NCI-H2081 (cell line): ENCODE data around the gene METTL16.
"Not testable (repeated sequence)": the region's sequence is repeated elsewhere in the genome, so short reads cannot be mapped to it uniquely, and the experiment has no call there.

Experiments used
- DNase-seq, 2 experiments: peaks; one replicate each; lab custom pipeline; 2025; lab: John Stamatoyannopoulos, UW

Gene METTL16, protein sequence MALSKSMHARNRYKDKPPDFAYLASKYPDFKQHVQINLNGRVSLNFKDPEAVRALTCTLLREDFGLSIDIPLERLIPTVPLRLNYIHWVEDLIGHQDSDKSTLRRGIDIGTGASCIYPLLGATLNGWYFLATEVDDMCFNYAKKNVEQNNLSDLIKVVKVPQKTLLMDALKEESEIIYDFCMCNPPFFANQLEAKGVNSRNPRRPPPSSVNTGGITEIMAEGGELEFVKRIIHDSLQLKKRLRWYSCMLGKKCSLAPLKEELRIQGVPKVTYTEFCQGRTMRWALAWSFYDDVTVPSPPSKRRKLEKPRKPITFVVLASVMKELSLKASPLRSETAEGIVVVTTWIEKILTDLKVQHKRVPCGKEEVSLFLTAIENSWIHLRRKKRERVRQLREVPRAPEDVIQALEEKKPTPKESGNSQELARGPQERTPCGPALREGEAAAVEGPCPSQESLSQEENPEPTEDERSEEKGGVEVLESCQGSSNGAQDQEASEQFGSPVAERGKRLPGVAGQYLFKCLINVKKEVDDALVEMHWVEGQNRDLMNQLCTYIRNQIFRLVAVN

DNA sequence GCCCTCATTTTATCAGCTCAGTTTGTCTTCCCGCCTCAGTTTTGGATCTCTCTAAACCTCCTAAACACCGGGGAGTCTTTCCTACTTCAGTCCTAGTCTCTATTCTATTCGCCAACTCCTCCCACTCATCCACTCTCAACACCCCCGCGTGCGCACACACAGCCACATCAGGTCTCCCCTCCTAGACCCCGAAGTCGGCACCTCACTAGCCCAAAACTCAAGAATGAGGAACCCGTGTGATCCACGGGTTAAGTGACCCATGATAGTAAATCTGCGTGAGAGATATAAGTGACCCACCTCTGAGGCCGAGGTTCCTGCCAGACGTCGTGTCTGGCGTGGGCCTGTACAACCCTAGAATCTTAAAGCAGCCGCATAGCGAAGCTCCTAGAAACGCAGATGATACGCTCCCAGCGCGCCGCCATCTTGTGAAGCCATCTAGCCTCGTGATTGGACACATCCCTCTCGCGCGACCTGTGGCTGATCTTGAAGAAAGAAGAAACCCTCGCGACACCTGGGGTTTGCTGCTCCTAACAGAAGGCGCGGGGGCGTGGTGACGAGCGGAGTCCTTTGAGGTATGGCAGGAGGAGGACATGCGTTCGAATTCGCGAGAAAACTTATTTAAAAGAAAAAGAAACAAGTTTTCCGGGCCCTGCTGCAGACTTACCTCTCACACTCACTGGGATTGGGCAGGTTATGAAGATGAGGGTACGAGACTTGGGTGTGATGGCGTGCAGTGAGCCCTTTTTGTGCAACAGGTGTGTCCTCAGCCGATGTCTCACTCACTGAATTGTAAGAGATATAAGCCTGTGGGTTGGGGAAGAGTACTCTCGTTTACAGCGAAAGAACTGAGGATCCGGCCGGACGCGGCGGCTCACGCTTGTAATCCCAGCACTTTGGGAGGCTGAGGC lies at the start of gene METTL16:
METTL16 (minus strand) TSS at position 427 of the 908 bp plus-strand sequence. CDS start 9,557 bp downstream, outside the sequence.
- peak; percentile 96 to 97 for DNase-seq

DNA sequence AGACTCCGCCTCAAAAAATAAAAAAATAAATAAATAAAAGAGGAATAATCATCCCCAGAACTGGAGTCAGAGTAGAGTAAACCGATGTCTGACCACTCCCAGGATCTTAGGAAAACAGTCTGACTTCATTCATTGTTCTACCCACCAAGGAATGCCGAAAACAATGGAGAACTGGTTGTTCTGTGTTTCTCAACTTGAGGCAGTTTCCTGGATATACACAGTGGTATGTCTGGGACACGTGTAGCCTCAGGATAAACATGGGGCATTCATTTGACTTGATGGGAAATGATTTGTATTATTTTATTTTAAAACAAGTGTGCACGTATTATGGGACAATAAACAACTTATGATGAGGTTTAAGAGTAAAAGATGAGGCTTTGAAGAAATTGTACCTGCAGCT lies 49.0 kb upstream of the METTL16 start:
- DNase-seq = no peak

DNA sequence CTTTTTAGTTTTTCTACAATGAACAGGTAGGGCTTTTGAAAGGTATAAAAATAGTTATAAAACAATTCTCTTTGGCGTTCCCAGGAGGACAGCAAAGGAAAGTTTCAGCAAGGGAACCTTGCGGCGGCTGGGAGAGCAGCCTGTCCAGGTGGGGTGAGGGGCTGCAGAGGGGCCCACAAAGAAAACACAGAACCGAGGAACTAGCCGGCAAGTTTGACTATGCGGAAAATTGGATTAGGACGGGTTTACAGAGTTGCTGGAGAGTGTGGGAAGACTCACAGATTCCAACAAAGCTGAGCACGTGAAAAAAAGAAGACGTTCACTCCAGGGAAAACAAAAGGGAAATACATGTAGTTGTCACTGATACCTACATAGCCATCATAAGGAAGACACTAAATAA lies 40.2 kb upstream of the METTL16 start:
- DNase-seq = no peak

DNA sequence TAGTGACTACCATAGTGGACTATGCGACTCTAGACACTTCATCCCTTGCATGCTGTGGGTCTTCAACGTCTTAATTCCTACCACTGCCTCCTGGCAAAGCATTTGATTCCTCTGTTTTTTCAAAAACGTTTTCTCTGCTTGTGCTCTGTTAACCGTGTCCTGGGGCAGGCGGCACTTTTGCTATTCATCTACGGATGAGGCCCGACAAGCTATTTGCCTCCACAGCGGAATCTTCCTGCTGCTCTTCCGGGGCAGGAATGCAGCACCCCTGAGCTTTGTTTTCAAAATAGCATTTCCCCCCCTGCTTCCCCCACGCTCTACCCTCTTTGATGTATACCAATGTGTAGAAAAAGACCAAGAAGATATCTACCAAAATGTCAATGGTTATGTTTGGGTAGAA lies 39.8 kb upstream of the METTL16 start:
- DNase-seq = no peak

DNA sequence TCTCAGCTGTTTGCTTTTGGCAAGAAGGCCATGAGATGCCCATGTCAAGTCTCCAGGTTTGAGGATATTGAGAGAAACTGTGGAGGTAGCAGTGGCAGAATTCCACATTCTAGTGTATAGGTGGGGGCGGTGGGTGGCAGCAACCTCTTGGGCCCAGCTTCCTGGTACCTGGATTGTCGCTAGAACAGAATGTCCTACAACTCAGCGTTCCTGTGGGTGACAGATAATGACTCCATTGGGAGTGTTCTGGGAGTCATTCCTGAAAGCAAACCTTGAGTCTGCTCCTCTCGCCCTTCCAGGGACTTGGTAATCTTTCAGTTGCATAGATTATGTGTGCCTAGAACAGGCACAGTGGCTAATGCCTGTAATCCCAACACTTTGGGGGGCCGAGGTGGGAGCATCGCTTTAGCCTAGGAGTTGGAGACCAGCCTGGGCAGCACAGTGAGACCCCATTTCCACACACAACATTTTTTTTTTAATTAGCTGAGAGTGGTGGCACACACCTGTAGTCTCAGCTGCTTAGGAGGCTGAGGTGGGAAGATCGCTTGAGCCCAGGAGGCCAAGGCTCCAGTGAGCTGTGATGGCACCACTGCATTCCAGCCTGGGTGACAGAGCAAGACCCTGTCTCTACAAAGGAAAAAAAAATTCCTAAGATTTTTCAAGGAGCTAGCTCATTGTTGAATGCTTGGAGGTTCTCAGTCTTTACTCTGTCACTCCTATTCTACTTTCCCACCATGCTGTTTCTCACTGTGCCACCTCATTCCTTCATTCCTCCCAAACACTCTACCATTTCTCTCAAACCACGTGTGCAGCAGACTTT lies 37.9 kb upstream of the METTL16 start:
- DNase-seq = no peak

DNA sequence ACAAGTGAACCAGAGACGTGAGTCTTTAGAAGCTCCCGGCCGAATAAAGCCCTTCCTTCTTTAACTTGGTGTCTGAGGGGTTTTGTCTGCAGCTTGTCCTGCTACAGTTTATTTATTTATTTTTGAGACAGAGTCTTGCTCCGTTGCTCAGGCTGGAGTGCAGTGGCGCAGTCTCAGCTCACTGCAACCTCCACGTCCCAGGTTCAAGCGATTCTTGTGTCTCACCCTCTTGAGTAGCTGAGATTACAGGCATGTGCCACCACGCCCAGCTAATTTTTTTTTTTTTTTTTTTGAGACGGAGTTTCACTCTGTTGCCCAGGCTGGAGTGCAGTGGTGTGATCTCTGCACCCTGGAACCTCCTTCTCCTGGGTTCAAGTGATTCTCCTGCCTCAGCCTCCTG lies 36.3 kb upstream of the METTL16 start:
- DNase-seq = not testable (repeated sequence)

DNA sequence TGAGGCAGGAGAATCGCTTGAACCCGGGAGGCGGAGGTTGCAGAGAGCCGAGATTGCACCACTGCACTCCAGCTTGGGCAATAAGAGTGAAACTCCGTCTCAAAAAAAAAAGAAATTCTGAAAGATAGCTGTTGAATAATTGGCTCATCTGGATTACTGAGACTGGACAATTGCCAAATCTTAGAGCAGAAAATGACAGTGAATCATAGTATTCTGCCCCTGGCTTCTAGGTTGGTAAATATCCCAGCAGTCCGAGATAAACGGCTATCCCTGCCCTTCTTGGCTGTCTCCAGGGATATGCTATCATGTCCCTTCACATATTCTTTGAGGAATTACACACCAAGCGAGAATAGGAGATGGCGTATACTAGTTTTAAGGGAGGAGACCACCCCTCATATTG lies 35.5 kb upstream of the METTL16 start:
- peak in 1 of 2 experiments; percentile 10 for DNase-seq

DNA sequence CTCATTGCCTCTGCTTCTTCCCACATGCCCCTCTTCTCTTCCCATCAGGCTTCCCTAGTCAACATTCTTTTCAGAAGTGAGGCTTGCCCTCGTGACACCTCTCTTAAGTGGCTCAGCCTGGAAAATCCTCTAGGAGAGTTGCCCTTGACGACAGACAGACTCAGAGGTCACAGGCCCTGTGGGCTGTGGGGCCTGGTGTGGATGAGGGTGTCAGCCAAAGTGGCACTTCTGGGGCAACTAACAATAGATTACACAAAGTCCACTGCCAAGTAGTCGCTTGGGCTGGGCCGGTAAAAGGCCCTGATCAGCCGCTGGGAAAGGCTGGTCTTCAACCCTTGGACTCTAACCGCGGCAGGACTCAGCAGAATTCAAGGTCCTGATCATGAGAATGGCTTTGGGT lies 33.7 kb upstream of the METTL16 start:
- no peak for DNase-seq

DNA sequence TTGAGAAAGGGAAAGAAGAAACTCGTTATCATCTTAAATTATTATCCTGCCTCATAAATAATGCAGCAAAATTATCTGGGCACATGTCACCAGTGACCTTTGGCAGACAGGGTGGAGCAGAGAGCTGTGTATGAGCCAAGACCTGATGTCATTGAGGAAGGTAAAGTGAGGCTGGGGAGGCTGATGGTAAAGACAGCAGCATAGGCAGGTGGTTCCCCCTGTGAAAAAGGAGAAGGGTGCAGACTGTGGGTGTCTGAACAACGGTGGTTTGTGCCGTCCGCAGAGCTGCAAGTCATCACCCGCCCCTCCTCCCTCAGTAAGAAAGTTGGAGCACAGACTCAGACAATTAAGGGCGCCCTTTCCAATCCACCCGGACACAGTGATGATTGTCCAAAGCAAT lies 30.8 kb upstream of the METTL16 start:
- no peak for DNase-seq

DNA sequence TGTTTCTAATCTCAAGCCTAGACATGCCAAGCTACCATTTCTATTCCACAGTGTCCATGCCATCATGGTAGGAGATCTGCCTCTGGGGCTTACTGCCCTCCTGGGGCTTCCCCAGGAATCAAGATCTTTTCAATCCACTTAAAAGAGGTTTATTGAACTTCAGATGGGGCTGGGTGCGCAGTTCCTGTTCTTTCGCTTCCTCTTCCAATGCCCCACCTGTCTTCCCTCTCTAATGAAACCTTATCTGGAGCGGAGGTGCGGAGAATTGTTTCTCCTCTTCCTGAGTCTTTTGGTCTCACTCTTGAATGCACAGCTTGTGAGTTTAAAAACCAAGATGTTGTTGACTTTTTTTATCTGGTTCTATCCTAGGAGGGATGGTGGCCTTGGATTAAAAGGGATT lies 30.4 kb upstream of the METTL16 start:
- no peak for DNase-seq

DNA sequence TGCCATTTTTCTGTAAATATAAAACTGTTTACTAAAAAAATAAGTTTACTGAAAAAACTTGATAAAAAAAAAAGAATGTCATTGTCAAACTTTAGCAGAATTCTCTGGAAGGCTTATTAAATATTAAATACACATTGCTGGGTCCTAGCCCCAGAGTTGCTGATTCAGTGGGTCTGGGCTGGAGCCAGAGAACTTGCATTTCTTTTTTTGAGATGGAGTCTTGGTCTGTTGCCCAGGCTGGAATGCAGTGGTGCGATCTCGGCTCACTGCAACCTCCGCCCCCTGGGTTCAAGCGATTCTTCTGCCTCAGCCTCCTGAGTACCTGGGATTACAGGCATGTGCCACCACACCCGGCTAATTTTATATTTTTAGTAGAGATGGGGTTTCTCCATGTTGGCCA lies 25.9 kb upstream of the METTL16 start:
- DNase-seq = not testable (repeated sequence)

DNA sequence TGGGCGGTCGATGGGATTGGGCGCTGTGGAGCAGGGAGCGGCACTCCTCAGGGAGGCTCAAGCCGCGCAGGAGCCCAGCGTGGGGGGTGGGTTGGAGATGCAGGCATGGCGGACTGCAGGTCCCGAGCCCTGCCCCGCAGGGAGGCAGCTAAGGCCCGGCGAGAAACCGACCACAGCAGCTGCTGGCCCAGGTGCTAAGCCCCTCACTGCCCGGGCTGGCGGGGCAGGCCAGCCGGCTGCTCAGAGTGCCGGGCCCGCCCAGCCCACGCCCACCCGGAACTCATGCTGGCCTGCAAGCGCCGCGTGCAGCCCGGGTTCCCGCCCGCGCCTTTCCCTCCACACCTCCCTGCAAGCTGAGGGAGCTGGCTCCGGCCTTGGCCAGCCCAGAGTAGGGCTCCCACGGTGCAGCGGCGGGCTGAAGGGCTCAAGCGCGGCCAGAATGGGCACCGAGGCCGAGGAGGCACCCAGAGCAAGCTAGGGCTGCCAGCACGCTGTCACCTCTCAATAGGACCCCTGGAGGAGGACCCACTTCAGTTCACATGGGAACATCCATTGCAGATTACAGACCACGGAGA lies 20.5 kb upstream of the METTL16 start:
- DNase-seq = no peak

DNA sequence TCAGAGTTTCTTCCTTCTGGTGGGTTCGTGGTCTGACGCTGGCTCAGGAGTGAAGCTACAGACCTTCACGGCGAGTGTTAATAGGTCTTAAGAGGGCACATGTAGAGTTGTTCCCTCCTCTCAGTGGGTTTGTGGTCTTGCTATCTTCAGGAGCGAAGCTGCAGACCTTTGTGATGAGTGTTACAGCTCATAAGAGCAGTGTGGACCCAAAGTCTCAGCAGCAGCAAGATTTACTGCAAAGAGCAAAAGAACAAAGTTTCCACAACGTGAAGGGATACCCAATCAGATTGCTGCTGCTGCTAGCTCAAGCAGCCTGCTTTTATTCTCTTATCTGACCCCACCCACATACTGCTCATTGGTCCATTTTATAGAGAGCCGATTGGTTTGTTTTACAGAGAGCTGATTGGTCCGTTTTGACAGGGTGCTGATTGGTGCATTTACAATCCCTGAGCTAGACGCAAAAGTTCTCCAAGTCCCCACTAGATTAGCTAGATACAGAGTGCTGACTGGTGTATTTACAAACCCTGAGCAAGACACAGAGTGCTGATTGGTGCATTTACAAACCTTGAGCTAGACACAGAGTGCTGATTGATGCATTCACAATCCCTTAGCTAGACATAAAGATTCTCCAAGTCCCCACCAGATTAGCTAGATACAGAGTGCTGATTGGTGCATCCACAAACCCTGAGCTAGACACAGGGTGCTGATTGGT lies 19.7 kb upstream of the METTL16 start:
- not testable (repeated sequence) for DNase-seq

DNA sequence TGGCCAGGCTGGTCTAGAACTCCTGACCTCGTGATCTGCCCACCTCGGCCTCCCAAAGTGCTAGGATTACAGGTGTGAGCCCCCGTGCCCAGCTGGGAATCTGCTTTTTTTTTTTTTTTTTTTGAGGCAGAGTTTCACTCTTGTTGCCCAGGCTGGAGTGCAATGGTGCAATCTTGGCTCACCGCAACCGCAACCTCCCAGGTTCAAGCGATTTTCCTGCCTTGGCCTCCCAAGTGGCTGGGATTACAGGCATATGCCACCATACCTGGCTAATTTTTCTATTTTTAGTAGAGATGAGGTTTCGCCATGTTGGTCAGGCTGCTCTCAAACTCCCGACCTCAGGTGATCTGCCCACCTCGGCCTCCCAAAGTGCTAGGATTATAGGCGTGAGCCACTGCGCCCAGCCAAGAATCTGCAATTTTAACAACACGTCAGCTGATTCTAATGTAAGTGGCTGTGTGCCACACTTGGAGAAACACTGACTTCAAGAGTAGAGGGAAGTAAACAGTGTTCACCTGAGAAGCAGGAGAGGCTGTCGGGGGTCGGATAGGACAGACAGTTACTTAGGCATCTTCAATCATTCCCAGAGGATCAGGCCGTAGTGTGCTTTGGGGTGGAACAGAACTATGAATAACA lies 10.2 kb upstream of the METTL16 start:
- not testable (repeated sequence) for DNase-seq

DNA sequence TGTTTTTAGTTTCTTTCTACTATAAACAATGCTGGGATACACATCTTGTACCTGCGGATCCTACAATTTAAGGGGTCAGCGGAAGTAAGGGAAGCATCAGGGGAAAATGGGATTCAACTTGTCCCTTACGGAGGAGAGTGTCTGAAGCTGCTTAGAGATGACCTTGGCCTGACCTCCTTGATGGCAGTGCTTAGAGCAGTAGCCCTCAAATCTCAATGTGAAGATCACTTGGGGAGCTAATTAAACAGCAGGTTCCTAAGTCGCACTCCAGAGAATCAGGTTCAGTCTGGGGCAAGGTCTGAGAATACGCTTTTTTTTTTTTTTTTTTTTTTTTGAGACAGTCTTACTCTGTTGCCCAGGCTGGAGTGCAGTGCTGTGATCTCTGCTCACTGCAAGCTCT lies 9.6 kb upstream of the METTL16 start:
- DNase-seq = no peak

DNA sequence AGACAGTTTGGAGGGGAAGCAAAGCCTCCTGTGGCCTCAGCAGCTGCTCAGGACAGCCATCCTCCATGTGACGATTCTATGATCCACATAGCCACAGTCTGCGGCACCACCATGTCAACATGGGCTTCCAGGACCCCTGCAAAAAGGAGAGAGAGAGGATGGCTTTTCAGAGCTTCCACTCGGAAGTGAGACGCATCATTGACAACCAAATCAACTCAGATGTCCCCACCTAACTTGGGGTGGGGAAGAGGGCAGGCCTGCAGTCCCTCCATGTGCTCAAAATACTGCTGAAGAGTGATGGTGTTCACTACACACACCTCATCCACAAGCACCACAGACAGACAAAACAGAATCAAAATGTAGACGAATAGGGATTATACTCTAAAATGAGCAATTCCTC lies 5.9 kb upstream of the METTL16 start:
- no peak for DNase-seq

DNA sequence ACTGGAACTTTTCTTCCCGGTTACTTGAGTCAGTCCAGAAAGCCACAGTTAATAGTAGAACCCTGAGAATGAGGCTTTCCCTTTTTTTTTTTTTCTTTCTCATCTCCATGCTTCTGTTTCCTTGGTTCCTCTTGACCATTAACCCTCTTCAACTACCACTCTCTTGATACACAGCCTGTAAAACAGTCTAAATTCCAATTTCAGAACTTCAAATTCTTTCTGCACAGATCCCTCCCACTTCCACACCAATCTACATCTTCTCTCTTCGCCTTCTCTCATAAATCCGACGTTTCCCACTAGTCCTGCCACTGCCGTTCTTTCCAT lies 588 bp downstream of the METTL16 start:
- no peak for DNase-seq

DNA sequence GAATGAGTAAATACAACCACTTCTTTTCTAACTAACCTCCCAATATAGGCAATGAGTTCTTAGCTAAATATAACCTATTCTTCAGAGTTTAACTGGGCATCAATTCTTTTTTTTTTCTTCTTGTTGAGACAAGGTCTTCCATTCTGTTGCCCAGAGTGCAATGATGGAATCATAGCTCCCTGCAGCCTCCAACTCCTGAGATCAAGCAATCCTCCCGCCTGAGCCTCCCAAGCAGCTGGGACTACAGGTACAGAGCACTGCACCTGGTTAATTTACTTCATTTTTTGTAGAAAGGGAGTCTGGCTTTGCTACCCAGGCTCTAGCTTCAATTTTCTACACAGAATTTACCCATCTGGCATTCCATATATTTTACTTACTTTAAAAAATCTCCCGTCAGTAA lies 1.1 kb downstream of the METTL16 start:
- DNase-seq = no peak

DNA sequence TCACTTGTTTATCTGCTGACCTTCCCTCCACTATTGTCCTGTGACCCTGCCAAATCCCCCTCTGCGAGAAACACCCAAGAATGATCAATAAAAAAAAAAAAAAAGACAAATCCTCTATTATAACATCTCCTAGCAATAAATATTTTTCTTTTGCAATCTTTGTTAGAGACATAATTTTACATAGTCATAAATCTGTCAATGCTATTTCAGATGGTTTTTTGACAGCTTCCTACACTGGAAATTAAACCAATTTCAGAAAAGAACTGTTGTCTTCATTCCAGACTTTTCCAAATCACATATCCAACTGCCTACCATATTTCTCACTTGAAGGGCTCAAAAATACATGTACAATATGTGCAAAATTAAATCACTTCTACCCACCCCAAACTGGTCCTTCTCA lies 3.7 kb downstream of the METTL16 start:
- DNase-seq = no peak

DNA sequence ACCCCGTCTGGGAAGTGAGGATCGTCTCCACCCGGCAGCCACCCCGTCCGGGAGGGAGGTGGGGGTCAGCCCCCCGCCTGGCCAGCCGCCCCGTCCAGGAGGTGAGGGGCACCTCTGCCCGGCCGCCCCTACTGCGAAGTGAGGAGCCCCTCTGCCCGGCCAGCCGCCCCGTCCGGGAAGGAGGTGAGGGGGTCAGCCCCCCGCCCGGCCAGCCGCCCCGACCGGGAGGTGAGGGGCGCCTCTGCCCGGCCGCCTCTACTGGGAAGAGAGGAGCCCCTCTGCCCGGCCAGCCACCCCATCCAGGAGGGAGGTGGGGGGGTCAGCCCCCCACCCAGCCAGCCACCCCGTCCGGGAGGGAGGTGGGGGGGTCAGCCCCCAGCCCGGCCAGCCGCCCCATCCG lies 4.7 kb downstream of the METTL16 start:
- not testable (repeated sequence) for DNase-seq
